Adrenal gland (tissue), 5 donors: ENCODE data around the gene CCDC85C.

ENCODE experiments used
- POLR2A ChIP-seq, 2 donors: fragments of 450-650 bp; IDR thresholded peaks; one replicate each; pipeline ENCODE4 v1.6.1; 2017; ENCODE audit warnings: antibody characterized with exemption in 2 of 2, mild to moderate bottlenecking in 2 of 2, moderate library complexity in 1 of 2
- TF ChIP-seq, protein P1 (sequence below), 6 experiments: fragments of 450-650 bp in 4 of 6; fragments of 200-600 bp in 2 of 6; sonication (generic) in 1 of 6; IDR thresholded peaks; 1 replicate in 5 of 6; 2 replicates in 1 of 6; pipeline versions ENCODE4 v1.5.1 to v1.8.0; 2016 to 2021; ENCODE audit warnings: antibody characterized with exemption in 6 of 6, mild to moderate bottlenecking in 2 of 6, moderate library complexity in 1 of 6
- donor health status: DM: no; HTN: no; CAD: no.

DNA sequence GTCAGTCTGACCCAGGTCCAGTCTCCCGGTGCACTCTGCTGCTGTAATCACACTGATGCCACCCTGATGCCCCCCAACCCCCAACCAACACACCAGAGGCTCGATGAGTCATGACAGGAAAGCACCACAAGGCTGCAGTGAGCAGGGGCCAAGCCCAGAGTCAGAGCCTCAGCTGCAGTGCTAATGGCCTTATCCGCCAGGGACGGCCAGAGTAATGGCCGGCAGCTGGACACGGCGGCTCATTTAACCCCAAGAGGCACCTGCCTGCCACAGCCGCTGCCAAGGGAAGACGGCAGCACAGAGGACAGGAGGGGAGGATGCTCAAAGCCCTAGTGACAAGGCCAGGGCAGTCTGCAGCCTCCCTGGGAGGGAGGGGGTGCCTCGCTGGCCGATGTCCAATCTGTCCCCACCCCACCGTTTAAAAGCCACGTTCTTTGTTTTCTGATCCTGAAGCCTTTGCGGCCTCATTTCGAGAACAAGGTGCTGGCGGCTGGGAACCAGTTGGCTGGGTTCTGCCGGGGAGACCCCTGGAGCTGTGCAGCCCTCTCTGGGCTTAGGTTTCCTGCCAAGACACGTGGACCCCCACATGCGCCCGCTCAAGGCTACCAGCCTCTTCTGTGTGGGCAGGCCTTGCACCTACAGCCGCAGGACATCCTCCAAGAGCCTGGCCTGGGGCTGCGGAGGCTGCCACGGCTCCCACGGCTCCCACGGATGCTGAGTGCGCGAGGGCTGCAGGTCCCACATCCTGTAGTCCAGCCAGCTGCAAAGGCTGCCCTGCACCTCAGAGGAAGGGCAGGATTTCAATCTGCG, 13.1 kb downstream of the CCDC85C start:
- TF ChIP-seq, protein P1, sequence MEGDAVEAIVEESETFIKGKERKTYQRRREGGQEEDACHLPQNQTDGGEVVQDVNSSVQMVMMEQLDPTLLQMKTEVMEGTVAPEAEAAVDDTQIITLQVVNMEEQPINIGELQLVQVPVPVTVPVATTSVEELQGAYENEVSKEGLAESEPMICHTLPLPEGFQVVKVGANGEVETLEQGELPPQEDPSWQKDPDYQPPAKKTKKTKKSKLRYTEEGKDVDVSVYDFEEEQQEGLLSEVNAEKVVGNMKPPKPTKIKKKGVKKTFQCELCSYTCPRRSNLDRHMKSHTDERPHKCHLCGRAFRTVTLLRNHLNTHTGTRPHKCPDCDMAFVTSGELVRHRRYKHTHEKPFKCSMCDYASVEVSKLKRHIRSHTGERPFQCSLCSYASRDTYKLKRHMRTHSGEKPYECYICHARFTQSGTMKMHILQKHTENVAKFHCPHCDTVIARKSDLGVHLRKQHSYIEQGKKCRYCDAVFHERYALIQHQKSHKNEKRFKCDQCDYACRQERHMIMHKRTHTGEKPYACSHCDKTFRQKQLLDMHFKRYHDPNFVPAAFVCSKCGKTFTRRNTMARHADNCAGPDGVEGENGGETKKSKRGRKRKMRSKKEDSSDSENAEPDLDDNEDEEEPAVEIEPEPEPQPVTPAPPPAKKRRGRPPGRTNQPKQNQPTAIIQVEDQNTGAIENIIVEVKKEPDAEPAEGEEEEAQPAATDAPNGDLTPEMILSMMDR (IDR thresholded peaks at IDR 0.05), result peak in 3 of 6 experiments; percentile 14 to 28 (median 25)
- TF ChIP-seq POLR2A (IDR thresholded peaks at IDR 0.05), result peak in 1 of 2 donors; percentile 78
